ENCODE data around the gene MMAA.
"Not testable (repeated sequence)": the region's sequence is repeated elsewhere in the genome, so short reads cannot be mapped to it uniquely, and the experiment has no call there.

Gene MMAA

GRCh38 chr4:145619639-145619996, 433 bp downstream of the MMAA start:
- Histone ChIP-seq H3K27me3 (ENCODE audit: control insufficient read depth, low read length) (no peaks in the 10 kb centered on the region), H3K36me3 (ENCODE audit: control insufficient read depth, low read length) (peaks cover 21% of the 10 kb centered on the region), H3K4me3 (ENCODE audit: low read length) (peak overlapping the region; percentile 90), H3K27ac (ENCODE audit: low read depth, low read length) (peak overlapping the region; percentile 88), H3K4me2 (ENCODE audit: low read length) (peak overlapping the region; percentile 78), H3F3A (ENCODE audit: control insufficient read depth, insufficient read depth) (0 out of 2 replicates have a peak, but pooled peaks cover 8% of the 10 kb centered on the region), H4K20me1 (ENCODE audit: control insufficient read depth, insufficient read depth, low read depth, low read length) (no peaks in the 10 kb centered on the region), H3K9me3 (ENCODE audit: control insufficient read depth, insufficient read depth, low read length) (peaks cover 7% of the 10 kb centered on the region; the same call in 1 of the 2 replicates), H3K79me2 (ENCODE audit: control insufficient read depth, low read length) (peaks cover 36% of the 10 kb centered on the region), H3K4me1 (ENCODE audit: control insufficient read depth, low read length) (peaks cover 32% of the 10 kb centered on the region), H3K9me2 (replicated peaks; ENCODE audit: control insufficient read depth, low read length) (no peaks in the 10 kb centered on the region)
- TF ChIP-seq EZH2phosphoT487 (IDR thresholded peaks at IDR 0.05; ENCODE audit: borderline replicate concordance, low read length) = no peak
- TF ChIP-seq, protein P1, sequence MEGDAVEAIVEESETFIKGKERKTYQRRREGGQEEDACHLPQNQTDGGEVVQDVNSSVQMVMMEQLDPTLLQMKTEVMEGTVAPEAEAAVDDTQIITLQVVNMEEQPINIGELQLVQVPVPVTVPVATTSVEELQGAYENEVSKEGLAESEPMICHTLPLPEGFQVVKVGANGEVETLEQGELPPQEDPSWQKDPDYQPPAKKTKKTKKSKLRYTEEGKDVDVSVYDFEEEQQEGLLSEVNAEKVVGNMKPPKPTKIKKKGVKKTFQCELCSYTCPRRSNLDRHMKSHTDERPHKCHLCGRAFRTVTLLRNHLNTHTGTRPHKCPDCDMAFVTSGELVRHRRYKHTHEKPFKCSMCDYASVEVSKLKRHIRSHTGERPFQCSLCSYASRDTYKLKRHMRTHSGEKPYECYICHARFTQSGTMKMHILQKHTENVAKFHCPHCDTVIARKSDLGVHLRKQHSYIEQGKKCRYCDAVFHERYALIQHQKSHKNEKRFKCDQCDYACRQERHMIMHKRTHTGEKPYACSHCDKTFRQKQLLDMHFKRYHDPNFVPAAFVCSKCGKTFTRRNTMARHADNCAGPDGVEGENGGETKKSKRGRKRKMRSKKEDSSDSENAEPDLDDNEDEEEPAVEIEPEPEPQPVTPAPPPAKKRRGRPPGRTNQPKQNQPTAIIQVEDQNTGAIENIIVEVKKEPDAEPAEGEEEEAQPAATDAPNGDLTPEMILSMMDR (IDR thresholded peaks at IDR 0.05; ENCODE audit: low read depth, low read length, poor library complexity, severe bottlenecking) = peak; percentile 8

- H3K9me2 ChIP-seq (replicated peaks; ENCODE audit: control insufficient read depth, low read length); H3K4me3 ChIP-seq (ENCODE audit: low read length); H3K27ac ChIP-seq (ENCODE audit: low read depth, low read length); H4K20me1 ChIP-seq (ENCODE audit: control insufficient read depth, insufficient read depth, low read depth, low read length); H3K27me3 ChIP-seq (ENCODE audit: control insufficient read depth, low read length); H3K4me2 ChIP-seq (ENCODE audit: low read length); H3K9me3 ChIP-seq (ENCODE audit: control insufficient read depth, insufficient read depth, low read length); H3F3A ChIP-seq (ENCODE audit: control insufficient read depth, insufficient read depth): not testable (repeated sequence)
- peaks cover 21% of the 10 kb centered on the region for H3K36me3 ChIP-seq (ENCODE audit: control insufficient read depth, low read length)
- H3K4me1 ChIP-seq (ENCODE audit: control insufficient read depth, low read length) = peaks cover 41% of the 10 kb centered on the region
- peaks cover 36% of the 10 kb centered on the region for H3K79me2 ChIP-seq (ENCODE audit: control insufficient read depth, low read length)
Measured at GRCh38 chr4:145622067-145622466, 2.9 kb downstream of the MMAA start.

DNA sequence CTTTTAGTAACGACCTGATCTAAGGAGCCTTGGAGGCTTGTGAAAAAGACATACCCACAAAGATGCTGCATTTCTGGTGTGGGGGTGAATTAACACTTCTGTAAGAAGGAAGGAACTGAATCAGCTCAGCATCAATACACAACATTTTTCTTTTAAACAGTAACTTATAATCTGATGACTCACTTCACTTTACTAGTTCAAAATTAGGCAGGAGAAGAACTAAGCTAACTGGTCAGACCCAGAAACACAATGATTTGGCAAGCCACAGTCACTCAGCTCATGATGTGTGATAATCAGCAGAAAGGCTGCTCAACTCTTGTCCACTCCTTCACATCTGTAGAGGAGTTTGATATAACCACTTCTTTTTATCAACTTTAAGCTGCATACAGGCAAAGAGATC, 4.6 kb downstream of the MMAA start:
- Histone ChIP-seq H3K36me3 (ENCODE audit: control insufficient read depth, low read length) (peaks cover 15% of the 10 kb centered on the region), H3K79me2 (ENCODE audit: control insufficient read depth, low read length) (peaks cover 20% of the 10 kb centered on the region), H3K4me1 (ENCODE audit: control insufficient read depth, low read length) (peaks cover 30% of the 10 kb centered on the region), H3K27ac (ENCODE audit: low read depth, low read length) (no peak overlapping the region), H3F3A (ENCODE audit: control insufficient read depth, insufficient read depth) (no peaks in the 10 kb centered on the region), H3K27me3 (ENCODE audit: control insufficient read depth, low read length) (no peaks in the 10 kb centered on the region), H3K4me3 (ENCODE audit: low read length) (no peak overlapping the region), H4K20me1 (ENCODE audit: control insufficient read depth, insufficient read depth, low read depth, low read length) (no peaks in the 10 kb centered on the region), H3K4me2 (ENCODE audit: low read length) (no peak overlapping the region), H3K9me3 (ENCODE audit: control insufficient read depth, insufficient read depth, low read length) (peaks cover 7% of the 10 kb centered on the region; the same call in 1 of the 2 replicates), H3K9me2 (replicated peaks; ENCODE audit: control insufficient read depth, low read length) (no peaks in the 10 kb centered on the region)
- TF ChIP-seq EZH2phosphoT487 (IDR thresholded peaks at IDR 0.05; ENCODE audit: borderline replicate concordance, low read length) = no peak
- TF ChIP-seq, protein P1 (IDR thresholded peaks at IDR 0.05; ENCODE audit: low read depth, low read length, poor library complexity, severe bottlenecking) = no peak

DNA sequence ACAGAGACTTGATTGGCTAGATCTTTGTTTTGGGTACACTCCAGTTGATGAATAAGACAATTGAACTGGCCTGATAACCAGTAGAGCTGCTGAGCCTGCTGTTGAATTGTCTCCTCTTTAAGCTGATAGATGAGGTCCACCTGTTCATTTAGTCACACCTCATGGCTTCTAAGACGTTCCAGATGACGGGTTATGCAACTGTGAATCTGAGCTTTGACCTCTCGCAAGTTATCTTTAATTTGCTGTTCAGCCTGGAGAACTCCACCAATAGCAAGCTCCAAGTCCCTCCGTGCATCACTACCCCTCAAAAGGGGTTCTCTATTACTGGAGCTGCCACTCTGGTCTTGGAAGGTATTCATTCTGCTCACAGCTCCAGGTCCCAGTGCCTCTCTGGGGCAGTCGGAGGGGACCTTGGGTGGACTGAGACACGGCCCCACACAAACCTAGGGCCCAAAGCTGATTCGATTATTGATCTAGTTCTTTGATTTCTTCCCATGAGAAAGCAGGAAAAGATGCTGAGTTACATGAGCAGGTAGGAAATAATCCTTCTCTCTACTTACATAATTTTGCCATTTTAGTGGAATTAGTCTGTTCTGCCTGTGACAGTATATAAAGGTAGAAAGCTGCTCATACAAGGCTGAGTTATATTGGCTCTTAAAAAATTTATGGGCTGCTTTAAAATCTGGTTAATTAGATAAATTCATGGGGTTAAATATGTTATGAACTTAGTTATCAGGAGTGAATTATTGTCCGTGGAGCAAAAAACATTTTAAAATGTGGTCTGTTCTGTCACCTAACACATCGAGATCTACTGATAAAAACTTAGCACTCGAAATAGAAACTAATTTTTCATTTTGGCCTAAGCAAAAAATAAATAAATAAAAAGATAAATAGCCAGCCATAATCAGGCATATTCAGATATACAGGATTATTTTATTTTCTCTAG, 6.8 kb downstream of the MMAA start:
- H4K20me1 ChIP-seq (ENCODE audit: control insufficient read depth, insufficient read depth, low read depth, low read length) = no peaks in the 10 kb centered on the region
- peaks cover 20% of the 10 kb centered on the region for H3K4me1 ChIP-seq (ENCODE audit: control insufficient read depth, low read length)
- no peak overlapping the region for H3K27ac ChIP-seq (ENCODE audit: low read depth, low read length)
- peaks cover 2% of the 10 kb centered on the region for H3K79me2 ChIP-seq (ENCODE audit: control insufficient read depth, low read length)
- H3K36me3 ChIP-seq (ENCODE audit: control insufficient read depth, low read length) = peaks cover 12% of the 10 kb centered on the region
- H3K4me2 ChIP-seq (ENCODE audit: low read length) = no peak overlapping the region
- no peaks in the 10 kb centered on the region for H3K9me2 ChIP-seq (replicated peaks; ENCODE audit: control insufficient read depth, low read length)
- TF ChIP-seq, protein P1 (IDR thresholded peaks at IDR 0.05; ENCODE audit: low read depth, low read length, poor library complexity, severe bottlenecking) = no peak
- no peak for TF ChIP-seq EZH2phosphoT487 (IDR thresholded peaks at IDR 0.05; ENCODE audit: borderline replicate concordance, low read length)
- H3K4me3 ChIP-seq (ENCODE audit: low read length) = no peak overlapping the region
- peaks cover 7% of the 10 kb centered on the region; the same call in 1 of the 2 replicates for H3K9me3 ChIP-seq (ENCODE audit: control insufficient read depth, insufficient read depth, low read length)
- no peaks in the 10 kb centered on the region for H3F3A ChIP-seq (ENCODE audit: control insufficient read depth, insufficient read depth)
- H3K27me3 ChIP-seq (ENCODE audit: control insufficient read depth, low read length) = no peaks in the 10 kb centered on the region

Measured in DOHH2 (cell line).